ENCODE results near the gene CFD.

DNA sequence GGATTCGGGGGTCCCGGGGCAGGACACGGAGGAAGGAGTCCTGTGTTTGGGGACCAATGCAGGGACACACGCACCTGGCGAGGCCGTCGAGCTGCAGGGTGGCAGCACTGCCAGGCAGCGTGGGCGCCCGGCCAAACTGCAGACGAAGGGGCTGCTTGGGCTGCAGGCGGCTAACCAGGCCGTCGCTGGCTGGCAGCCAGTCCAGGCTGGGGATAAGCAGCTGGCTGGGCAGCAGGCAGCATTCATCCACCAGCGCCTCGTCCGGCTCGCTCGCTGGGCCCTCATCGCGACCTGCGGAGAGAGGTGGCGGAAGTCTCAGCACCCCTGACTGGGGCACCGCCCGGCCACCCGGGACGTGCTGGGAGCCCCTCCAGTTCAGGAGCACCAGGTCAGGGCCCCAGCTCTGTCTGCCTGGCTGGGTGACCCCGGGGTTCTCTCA is 11.5 kb downstream of the CFD start:
- TF ChIP-seq EZH2 (IDR thresholded peaks at IDR 0.05; ENCODE audit: low read depth, unreplicated experiment) (no peak), POLR2AphosphoS5 (IDR thresholded peaks at IDR 0.05; ENCODE audit: low read depth) (no peak)
- TF ChIP-seq, protein P1, sequence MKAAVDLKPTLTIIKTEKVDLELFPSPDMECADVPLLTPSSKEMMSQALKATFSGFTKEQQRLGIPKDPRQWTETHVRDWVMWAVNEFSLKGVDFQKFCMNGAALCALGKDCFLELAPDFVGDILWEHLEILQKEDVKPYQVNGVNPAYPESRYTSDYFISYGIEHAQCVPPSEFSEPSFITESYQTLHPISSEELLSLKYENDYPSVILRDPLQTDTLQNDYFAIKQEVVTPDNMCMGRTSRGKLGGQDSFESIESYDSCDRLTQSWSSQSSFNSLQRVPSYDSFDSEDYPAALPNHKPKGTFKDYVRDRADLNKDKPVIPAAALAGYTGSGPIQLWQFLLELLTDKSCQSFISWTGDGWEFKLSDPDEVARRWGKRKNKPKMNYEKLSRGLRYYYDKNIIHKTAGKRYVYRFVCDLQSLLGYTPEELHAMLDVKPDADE (IDR thresholded peaks at IDR 0.05) = no peak
- TF ChIP-seq, protein P2, sequence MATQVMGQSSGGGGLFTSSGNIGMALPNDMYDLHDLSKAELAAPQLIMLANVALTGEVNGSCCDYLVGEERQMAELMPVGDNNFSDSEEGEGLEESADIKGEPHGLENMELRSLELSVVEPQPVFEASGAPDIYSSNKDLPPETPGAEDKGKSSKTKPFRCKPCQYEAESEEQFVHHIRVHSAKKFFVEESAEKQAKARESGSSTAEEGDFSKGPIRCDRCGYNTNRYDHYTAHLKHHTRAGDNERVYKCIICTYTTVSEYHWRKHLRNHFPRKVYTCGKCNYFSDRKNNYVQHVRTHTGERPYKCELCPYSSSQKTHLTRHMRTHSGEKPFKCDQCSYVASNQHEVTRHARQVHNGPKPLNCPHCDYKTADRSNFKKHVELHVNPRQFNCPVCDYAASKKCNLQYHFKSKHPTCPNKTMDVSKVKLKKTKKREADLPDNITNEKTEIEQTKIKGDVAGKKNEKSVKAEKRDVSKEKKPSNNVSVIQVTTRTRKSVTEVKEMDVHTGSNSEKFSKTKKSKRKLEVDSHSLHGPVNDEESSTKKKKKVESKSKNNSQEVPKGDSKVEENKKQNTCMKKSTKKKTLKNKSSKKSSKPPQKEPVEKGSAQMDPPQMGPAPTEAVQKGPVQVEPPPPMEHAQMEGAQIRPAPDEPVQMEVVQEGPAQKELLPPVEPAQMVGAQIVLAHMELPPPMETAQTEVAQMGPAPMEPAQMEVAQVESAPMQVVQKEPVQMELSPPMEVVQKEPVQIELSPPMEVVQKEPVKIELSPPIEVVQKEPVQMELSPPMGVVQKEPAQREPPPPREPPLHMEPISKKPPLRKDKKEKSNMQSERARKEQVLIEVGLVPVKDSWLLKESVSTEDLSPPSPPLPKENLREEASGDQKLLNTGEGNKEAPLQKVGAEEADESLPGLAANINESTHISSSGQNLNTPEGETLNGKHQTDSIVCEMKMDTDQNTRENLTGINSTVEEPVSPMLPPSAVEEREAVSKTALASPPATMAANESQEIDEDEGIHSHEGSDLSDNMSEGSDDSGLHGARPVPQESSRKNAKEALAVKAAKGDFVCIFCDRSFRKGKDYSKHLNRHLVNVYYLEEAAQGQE (IDR thresholded peaks at IDR 0.05; ENCODE audit: unreplicated experiment) = no peak
- TF ChIP-seq, protein P3, sequence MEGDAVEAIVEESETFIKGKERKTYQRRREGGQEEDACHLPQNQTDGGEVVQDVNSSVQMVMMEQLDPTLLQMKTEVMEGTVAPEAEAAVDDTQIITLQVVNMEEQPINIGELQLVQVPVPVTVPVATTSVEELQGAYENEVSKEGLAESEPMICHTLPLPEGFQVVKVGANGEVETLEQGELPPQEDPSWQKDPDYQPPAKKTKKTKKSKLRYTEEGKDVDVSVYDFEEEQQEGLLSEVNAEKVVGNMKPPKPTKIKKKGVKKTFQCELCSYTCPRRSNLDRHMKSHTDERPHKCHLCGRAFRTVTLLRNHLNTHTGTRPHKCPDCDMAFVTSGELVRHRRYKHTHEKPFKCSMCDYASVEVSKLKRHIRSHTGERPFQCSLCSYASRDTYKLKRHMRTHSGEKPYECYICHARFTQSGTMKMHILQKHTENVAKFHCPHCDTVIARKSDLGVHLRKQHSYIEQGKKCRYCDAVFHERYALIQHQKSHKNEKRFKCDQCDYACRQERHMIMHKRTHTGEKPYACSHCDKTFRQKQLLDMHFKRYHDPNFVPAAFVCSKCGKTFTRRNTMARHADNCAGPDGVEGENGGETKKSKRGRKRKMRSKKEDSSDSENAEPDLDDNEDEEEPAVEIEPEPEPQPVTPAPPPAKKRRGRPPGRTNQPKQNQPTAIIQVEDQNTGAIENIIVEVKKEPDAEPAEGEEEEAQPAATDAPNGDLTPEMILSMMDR (conservative IDR thresholded peaks at IDR 0.05; ENCODE audit: low read depth in 2 of 2) = no peak

Data from GM23338 (cell line).